DND-41 (cell line): ENCODE results near the gene THOC5.

ENCODE experiments used
- EZH2 ChIP-seq: IDR thresholded peaks from 3 replicates; pipeline ENCODE4 v1.6.1; 2012; ENCODE audit warnings: borderline replicate concordance, low read depth, mild to moderate bottlenecking, moderate library complexity, low read length, inconsistent platforms; ENCODE audit not compliant: severe bottlenecking
- TF ChIP-seq, protein P1 (sequence below): IDR thresholded peaks from 2 replicates; pipeline ENCODE4 v1.5.1; 2012; ENCODE audit warnings: borderline replicate concordance, low read length, moderate library complexity, mild to moderate bottlenecking; ENCODE audit not compliant: poor library complexity, severe bottlenecking; ENCODE audit errors: extremely low read depth

DNA sequence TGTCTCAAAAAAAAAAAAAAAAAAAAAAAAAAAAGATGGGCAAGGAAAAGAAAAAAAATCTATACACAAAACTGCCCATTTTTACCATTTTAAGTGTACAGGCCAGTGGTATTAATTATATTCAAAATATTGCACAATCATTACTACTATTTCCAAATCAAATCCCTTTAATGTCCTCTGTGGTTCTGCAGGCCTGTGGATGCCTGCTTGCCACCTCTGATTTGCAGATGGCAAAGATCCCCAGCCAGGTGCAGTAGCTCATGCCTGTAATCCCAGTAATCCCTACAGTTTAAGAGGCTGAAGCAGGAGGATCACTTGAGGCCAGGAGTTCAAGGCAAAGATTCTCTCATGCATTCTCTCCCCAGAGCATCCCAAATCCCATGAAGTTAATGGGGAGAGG lies 95.0 kb downstream of the THOC5 start:
- TF ChIP-seq, protein P1, sequence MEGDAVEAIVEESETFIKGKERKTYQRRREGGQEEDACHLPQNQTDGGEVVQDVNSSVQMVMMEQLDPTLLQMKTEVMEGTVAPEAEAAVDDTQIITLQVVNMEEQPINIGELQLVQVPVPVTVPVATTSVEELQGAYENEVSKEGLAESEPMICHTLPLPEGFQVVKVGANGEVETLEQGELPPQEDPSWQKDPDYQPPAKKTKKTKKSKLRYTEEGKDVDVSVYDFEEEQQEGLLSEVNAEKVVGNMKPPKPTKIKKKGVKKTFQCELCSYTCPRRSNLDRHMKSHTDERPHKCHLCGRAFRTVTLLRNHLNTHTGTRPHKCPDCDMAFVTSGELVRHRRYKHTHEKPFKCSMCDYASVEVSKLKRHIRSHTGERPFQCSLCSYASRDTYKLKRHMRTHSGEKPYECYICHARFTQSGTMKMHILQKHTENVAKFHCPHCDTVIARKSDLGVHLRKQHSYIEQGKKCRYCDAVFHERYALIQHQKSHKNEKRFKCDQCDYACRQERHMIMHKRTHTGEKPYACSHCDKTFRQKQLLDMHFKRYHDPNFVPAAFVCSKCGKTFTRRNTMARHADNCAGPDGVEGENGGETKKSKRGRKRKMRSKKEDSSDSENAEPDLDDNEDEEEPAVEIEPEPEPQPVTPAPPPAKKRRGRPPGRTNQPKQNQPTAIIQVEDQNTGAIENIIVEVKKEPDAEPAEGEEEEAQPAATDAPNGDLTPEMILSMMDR = no peak
- no peak for TF ChIP-seq EZH2
